GM18519 (cell line): ENCODE measurements around the gene PTPRA.
"Not testable (repeated sequence)": the region's sequence is repeated elsewhere in the genome, so short reads cannot be mapped to it uniquely, and the experiment has no call there.

Experiments used
- ATAC-seq: cut with Tn5 transposase; IDR thresholded peaks from one replicate; pipeline ENCODE4 v1.9.1; 2021; ENCODE audit warnings: mild to moderate bottlenecking, moderate library complexity; ENCODE audit not compliant: unreplicated experiment, low FRiP score

The PTPRA gene

GRCh38 chr20:2887715-2888114 lies 14.4 kb downstream of the PTPRA start:
- no peak for ATAC-seq

- ATAC-seq, result no peak
Observed at GRCh38 chr20:2888224-2888955, 15.1 kb downstream of the PTPRA start.

- no peak for ATAC-seq
Observed at GRCh38 chr20:2889209-2889608, 15.9 kb downstream of the PTPRA start.

- no peak for ATAC-seq
Observed at GRCh38 chr20:2889797-2890196, 16.5 kb downstream of the PTPRA start.

DNA sequence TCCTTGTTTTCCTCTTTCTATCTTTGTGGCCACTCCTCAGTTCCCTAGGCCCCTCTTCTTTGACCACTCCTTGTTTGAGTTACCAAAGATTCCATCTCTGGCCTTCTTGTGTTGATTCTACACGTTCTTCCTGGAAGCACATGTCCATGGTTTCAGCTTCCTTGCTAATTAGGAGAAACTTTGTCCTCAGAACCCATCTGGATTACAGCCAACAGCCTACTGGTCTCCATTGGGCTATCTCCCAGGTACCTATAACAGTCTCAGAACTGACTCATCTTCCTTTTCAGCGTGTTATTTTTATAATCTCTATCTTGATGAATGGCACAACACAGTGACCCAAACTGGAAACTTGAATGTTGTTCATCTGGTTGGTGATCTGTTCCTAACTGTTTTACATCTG lies 17.5 kb downstream of the PTPRA start:
- no peak for ATAC-seq

GRCh38 chr20:2891343-2891742 lies 18.1 kb downstream of the PTPRA start:
- ATAC-seq, result no peak

GRCh38 chr20:2892376-2892775 lies 19.1 kb downstream of the PTPRA start:
- no peak for ATAC-seq

GRCh38 chr20:2894221-2894620 lies 20.9 kb downstream of the PTPRA start:
- no peak for ATAC-seq

DNA sequence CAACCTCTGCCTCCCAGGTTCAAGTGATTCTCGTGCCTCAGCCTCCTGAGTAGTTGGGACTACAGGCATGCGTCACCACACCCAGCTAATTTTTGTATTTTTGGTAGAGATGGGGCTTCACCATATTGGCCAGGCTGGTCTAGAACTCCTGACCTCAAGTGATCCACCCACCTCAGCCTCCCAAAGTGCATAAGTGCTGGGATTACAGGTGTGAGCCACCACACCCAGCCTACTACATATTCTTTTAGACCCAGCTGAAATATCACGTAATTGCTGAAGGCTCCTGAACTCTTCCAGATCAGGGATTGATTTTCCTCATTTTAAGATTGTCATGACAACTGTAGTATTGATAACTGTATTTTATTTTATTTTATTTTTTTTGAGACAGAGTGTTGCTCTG lies 21.9 kb downstream of the PTPRA start:
- ATAC-seq, result not testable (repeated sequence)

DNA sequence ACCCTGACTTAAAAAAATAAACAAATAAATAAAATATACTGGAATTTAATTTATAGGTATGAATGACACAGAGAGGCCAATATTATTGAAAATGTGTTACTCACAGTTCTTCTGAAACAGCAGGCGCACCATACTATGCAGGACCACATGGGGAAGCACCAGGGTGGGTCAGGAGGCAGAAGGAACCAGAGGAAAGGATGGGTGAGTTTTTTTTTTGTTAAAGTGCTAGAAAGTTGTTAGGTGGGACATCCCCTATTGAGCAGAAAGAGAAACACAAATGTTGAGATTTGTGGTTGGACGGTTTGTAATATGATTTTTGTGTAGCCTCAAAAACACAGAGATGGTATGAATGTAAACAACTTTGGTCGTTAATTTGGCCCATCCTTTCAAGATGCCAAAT lies 26.0 kb downstream of the PTPRA start:
- ATAC-seq, result no peak

DNA sequence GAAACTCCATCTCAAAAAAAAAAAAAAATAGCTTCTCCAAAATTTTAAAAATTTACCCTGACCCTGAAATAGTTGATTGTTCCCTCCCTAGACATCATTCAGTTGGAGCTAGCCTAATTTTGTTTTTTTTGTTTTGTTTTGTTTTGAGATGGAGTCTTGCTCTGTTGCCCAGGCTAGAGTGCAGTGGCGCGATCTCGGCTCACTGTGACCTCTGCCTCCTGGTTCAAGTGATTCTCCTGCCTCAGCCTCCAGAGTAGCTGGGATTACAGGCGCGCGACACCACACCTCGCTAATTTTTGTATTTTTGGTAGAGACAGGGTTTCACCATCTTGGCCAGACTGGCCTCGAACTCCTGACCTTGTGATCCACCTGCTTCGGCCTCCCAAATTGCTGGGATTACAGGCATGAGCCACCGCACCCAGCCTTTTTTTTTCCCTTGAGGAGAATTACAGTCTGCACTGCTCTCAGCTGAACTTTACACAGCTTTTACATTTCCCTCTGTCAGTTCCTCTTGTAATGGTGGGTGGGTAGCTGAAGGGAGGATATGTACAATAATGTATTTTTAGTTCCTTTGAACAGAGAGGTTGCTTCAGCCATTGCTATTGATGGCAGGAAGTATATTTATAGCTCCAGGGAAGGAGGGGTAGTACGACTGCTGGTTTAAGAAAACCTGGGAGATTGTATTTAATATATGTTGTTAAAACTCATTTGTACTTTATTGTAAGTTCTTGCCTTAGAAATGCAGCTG lies 27.7 kb downstream of the PTPRA start:
- ATAC-seq, result no peak

DNA sequence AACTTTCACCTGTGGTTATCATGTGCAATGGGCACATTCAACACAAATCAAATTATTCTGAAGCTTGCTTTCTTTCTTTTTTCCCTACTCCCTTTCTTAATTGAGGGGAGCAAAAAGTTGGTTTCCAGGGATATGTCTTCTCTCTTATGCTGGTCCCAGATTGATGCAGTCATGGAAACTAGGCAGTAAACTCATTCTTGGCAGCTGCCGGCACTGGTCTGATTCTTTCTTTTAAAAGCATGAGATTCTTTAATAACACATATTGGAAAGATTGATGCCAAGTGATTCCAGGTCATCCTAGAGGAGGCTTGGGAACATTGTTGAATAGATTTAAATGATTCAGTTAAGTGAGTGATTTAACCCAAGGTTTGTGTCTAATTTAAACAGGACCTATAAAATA lies 29.0 kb downstream of the PTPRA start:
- ATAC-seq, result no peak

DNA sequence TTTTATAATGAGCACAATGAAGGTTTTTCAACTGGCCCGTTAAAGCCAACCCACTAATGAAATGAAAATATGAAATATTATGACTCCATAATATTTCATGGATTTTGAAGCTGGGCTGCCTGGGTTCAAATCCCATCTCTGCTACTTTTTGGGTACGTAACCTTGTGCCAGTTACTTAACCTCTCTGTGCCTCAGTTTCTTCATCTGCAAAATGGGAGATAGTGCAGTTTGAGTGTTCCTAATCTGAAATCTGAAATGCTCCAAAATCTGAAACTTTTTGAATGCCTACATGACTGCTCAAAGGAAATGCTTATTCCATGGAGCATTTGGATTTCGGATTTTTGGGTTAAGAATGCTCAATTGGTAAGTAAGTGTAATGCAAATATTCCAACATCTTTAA lies 29.5 kb downstream of the PTPRA start:
- ATAC-seq, result no peak

GRCh38 chr20:2903686-2904085 lies 30.4 kb downstream of the PTPRA start:
- no peak for ATAC-seq

GRCh38 chr20:2907519-2907918 lies 34.2 kb downstream of the PTPRA start:
- no peak for ATAC-seq

GRCh38 chr20:2909953-2910352 lies 36.7 kb downstream of the PTPRA start:
- no peak for ATAC-seq

- no peak for ATAC-seq
Observed at GRCh38 chr20:2911200-2911599, 37.9 kb downstream of the PTPRA start.

DNA sequence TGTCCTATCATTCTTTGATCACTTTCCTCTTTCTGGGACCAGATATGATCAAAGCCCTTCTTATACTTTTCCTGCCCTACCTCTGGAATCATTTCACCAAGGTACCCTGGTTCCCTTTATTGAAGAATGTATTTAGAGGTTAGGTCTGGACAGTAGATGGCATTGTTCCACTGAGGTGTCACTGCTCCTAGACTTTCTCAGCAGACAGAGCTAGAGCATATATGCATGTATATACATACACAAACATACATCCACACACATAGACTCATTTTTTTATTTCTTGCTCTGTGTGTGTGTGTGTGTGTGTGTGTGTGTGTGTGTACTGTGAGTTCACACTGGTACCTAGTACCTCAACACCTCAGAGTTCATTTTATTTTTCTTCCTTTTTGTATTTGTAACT lies 40.9 kb downstream of the PTPRA start:
- ATAC-seq, result no peak

DNA sequence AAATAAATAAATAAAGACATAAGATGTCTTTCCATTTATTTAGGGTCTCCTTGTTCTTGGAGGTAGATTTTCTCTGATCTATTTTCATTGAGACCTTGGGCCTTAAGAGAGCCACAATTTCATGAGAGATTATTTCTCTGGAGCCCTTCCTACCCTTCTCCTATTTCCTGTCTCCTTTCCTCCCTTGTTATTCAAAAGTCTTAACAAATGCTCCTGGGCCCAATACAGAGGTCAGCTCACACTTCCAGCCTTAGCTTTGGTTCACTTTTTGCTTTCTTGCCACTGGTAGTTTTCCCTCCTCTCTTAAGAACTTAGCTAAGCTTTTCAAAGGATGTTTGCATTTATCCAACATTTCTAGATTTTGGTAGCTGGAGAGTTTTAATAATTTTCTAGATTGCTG lies 44.0 kb downstream of the PTPRA start:
- ATAC-seq, result no peak

- no peak for ATAC-seq
Observed at GRCh38 chr20:2918096-2919049, 45.1 kb downstream of the PTPRA start.
